Fibroblast of pulmonary artery (primary cell): ENCODE measurements around the gene AFF3.

Experiments
- DNase-seq: peaks from one replicate; pipeline ENCODE4 v3.0.0-alpha.2; 2010; ENCODE audit warnings: low read depth
- H3K4me3 ChIP-seq: replicated peaks from 2 replicates; pipeline ENCODE4 v1.5.1; 2011; ENCODE audit warnings: low read depth, mild to moderate bottlenecking, control low read depth, low read length, moderate library complexity
- CTCF ChIP-seq: IDR thresholded peaks from 2 replicates; pipeline ENCODE4 v1.5.1; 2011; ENCODE audit warnings: mild to moderate bottlenecking, control low read depth, low read length, inconsistent platforms; ENCODE audit errors: missing control alignments

Gene AFF3

GRCh38 chr2:100043891-100044255 is 98.5 kb downstream of the AFF3 start:
- no peak overlapping the region for H3K4me3 ChIP-seq
- TF ChIP-seq CTCF = no peak
- no peak for DNase-seq

GRCh38 chr2:100043081-100043890 is 99.1 kb downstream of the AFF3 start:
- H3K4me3 ChIP-seq = no peak overlapping the region
- no peak for TF ChIP-seq CTCF
- DNase-seq = no peak

GRCh38 chr2:100042562-100042961 is 99.8 kb downstream of the AFF3 start:
- no peak for DNase-seq
- no peak for TF ChIP-seq CTCF
- no peak overlapping the region for H3K4me3 ChIP-seq

GRCh38 chr2:100041946-100042345 is 100.4 kb downstream of the AFF3 start:
- TF ChIP-seq CTCF = no peak
- no peak overlapping the region for H3K4me3 ChIP-seq
- DNase-seq = no peak

GRCh38 chr2:100041385-100041784 is 101.0 kb downstream of the AFF3 start:
- DNase-seq = no peak
- no peak overlapping the region for H3K4me3 ChIP-seq
- no peak for TF ChIP-seq CTCF

- H3K4me3 ChIP-seq = no peak overlapping the region
- TF ChIP-seq CTCF = no peak
- no peak for DNase-seq
Observed at GRCh38 chr2:100040906-100041305, 101.5 kb downstream of the AFF3 start.
